Right lobe of liver (tissue), 6 donors: ENCODE data around the gene RPA4. TPM values are rescaled to one million over a fixed set of nuclear protein-coding genes. Genes with fewer than 3 reads are reported as not detected.

Experiments used
- ATAC-seq, 4 donors: fragments of 200-7000 bp; cut with Tn5 transposase; one replicate each; pipeline ENCODE4 v1.9.1; 2020; ENCODE audit warnings: mild to moderate bottlenecking in 4 of 4, moderate library complexity in 4 of 4
- DNase-seq, 3 donors: peaks; one replicate each; pipeline ENCODE4 v3.0.0-alpha.2; 2020
- H3K27ac ChIP-seq, 3 donors: fragments of 200-600 bp; one replicate each; pipeline ENCODE4 v1.8.0; 2022
- H3K27me3 ChIP-seq, 2 donors: fragments of 200-600 bp; one replicate each; pipeline ENCODE4 v1.8.0; 2022
- H3K36me3 ChIP-seq, 4 donors: fragments of 200-600 bp; sonication (generic) in 1 of 4; one replicate each; pipeline versions ENCODE4 v1.5.1 to v1.8.0; 2017 to 2022; ENCODE audit warnings: control low read depth in 1 of 4
- H3K4me1 ChIP-seq, 4 donors: fragments of 200-600 bp; sonication (generic) in 1 of 4; one replicate each; pipeline versions ENCODE4 v1.5.1 to v1.8.0; 2017 to 2022; ENCODE audit warnings: control low read depth in 1 of 4
- H3K4me3 ChIP-seq, 3 donors: fragments of 200-600 bp; one replicate each; pipeline ENCODE4 v1.8.0; 2022
- H3K9me3 ChIP-seq, 4 donors: fragments of 200-600 bp; sonication (generic) in 1 of 4; one replicate each; pipeline versions ENCODE4 v1.5.1 to v1.8.0; 2017 to 2022; ENCODE audit warnings: control low read depth in 1 of 4
- CTCF ChIP-seq, 4 donors: fragments of 200-600 bp in 3 of 4; fragments of 450-650 bp in 1 of 4; IDR thresholded peaks; one replicate each; pipeline versions ENCODE4 v1.5.1 to v1.8.0; 2016 to 2022; ENCODE audit warnings: antibody characterized with exemption in 4 of 4, mild to moderate bottlenecking in 2 of 4
- POLR2A ChIP-seq: fragments of 450-650 bp; IDR thresholded peaks from one replicate; pipeline ENCODE4 v1.6.1; 2017; ENCODE audit warnings: antibody characterized with exemption, mild to moderate bottlenecking
- WGBS: methylation state at CpG from one replicate; pipeline ENCODE4 v1.1.6; 2018; ENCODE audit warnings: low coverage, low lambda C conversion rate; ENCODE audit not compliant: insufficient coverage; ENCODE audit errors: missing lambda C conversion rate; 5-methylcytosine and 5-hydroxymethylcytosine counted together
- intact Hi-C, 2 donors: fragments of 100-400 bp; cut with DNase I; formaldehyde crosslinking; loops; one replicate each; pipeline versions ENCODE4 v1.11.2 to v1.14.1; 2022
- total RNA-seq, 6 experiments: library from RNA; depleted of rRNA in 2 of 6; stranded (reverse); fragments of >200 nt in 2 of 6; fragmentation: NEBNext Ultra II Directional in 3 of 6; extraction: Animal tissue kit (Norgen Biotek cat#: 25700) in 3 of 6; gene quantifications; one replicate each; pipeline versions ENCODE4 v1.1.0 to v1.2.4, GENCODE V29; 2016 to 2023
- donor health status: DM: no; HTN: yes; CAD: no.
- donor health status: DM: no; HTN: no; CAD: no.
- donor health status: DM: no; HTN: no; CAD: no.
- donor health status: DM: no; HTN: yes; CAD: no.
- donor health status: DM: no; HTN: yes; CAD: no.

RPA4 gene
- total RNA-seq, 6 experiments from 2014 or later, result 0.37 to 1.2 (median 0.55) TPM

- WGBS, result 30% methylated on average over 3 of the region's 3 CpGs
- TF ChIP-seq POLR2A, result no peak
- TF ChIP-seq CTCF (IDR thresholded peaks at IDR 0.05), result no peak
- Histone ChIP-seq H3K27ac (no peak overlapping the region), H3K4me1 (no peaks in the 10 kb centered on the region), H3K4me3 (no peak overlapping the region), H3K9me3 (no peaks in the 10 kb centered on the region), H3K27me3 (no peaks in the 10 kb centered on the region), H3K36me3 (no peaks in the 10 kb centered on the region)
- ATAC-seq, result no peak
- no peak for DNase-seq
- intact Hi-C loops, result no loop called here
Measured at GRCh38 chrX:96924581-96924980, 40.9 kb downstream of the RPA4 start.

GRCh38 chrX:96929036-96929435 lies 45.3 kb downstream of the RPA4 start:
- intact Hi-C loops, result no loop called here
- no peak for TF ChIP-seq POLR2A
- TF ChIP-seq CTCF (IDR thresholded peaks at IDR 0.05), result no peak

More at GRCh38 chrX:96929036-96929435, 45.3 kb downstream of the RPA4 start:
- Histone ChIP-seq H3K4me3 (no peak overlapping the region), H3K9me3 (no peaks in the 10 kb centered on the region), H3K27me3 (no peaks in the 10 kb centered on the region), H3K36me3 (no peaks in the 10 kb centered on the region), H3K4me1 (no peaks in the 10 kb centered on the region), H3K27ac (no peak overlapping the region)
- no peak for ATAC-seq
- no peak for DNase-seq

Other genes starting within 250 kb of the RPA4 start
- gene DIAPH2, start 199.1 kb upstream of the RPA4 start, total RNA-seq, result 10 to 100 TPM; 10.6 to 20.0 (median 16.4) TPM